Frontal cortex (tissue), 4 donors: ENCODE measurements around the gene PGM1. TPM values are rescaled to one million over a fixed set of nuclear protein-coding genes. Genes with fewer than 3 reads are reported as not detected.
A peak's percentile ranks its signal among the peaks of the same experiment; 100 is the strongest.

Source experiments
- DNase-seq, 2 donors: peaks; one replicate each; pipeline ENCODE4 v3.0.0; 2012; ENCODE audit warnings: low spot score in 2 of 2
- FAIRE-seq: peaks from 2 replicates; lab custom pipeline; 2012; peaks lifted over from hg19 to GRCh38; lab: Jason Lieb, UNC
- total RNA-seq: library from RNA; depleted of rRNA; stranded (reverse); fragments of >200 nt; gene quantifications from one replicate; pipeline ENCODE4 v1.2.3, GENCODE V29; 2014
- donor health status: control.
- donor health status: control.
- donor health status: control.

PGM1 gene
- total RNA-seq, 1 donor from 2014 or later = 17.9 TPM

GRCh38 chr1:63599799-63600198 is 6.6 kb downstream of the PGM1 start:
- FAIRE-seq (no peak), DNase-seq (no peak)

GRCh38 chr1:63600248-63600647 is 7.0 kb downstream of the PGM1 start:
- DNase-seq (no peak), FAIRE-seq (no peak)

GRCh38 chr1:63601061-63601460 is 7.8 kb downstream of the PGM1 start:
- DNase-seq (no peak), FAIRE-seq (no peak)

- DNase-seq (no peak), FAIRE-seq (no peak)
These were observed 8.3 kb downstream of the PGM1 start for GRCh38 chr1:63601463-63601862.

- FAIRE-seq (no peak), DNase-seq (no peak)
These were observed 8.7 kb downstream of the PGM1 start for GRCh38 chr1:63601912-63602311.

- DNase-seq = no peak
- FAIRE-seq = no peak
These were observed 9.4 kb downstream of the PGM1 start for GRCh38 chr1:63602629-63603028.

- FAIRE-seq = no peak
- DNase-seq = no peak
These were observed 10.6 kb downstream of the PGM1 start for GRCh38 chr1:63603810-63604209.

GRCh38 chr1:63607322-63607721 is 14.1 kb downstream of the PGM1 start:
- no peak for FAIRE-seq

GRCh38 chr1:63611231-63611630 is 18.0 kb downstream of the PGM1 start:
- no peak for DNase-seq
- FAIRE-seq = no peak

More at GRCh38 chr1:63607322-63607721, 14.1 kb downstream of the PGM1 start:
- DNase-seq = no peak

GRCh38 chr1:63612564-63612963 is 19.4 kb downstream of the PGM1 start:
- FAIRE-seq = no peak
- DNase-seq = no peak

- no peak for FAIRE-seq
These were observed 19.8 kb downstream of the PGM1 start for GRCh38 chr1:63612971-63613370.

GRCh38 chr1:63615768-63616420 is 22.7 kb downstream of the PGM1 start:
- FAIRE-seq (peak; percentile 81), DNase-seq (peak; percentile 23 to 60)

More at GRCh38 chr1:63612971-63613370, 19.8 kb downstream of the PGM1 start:
- DNase-seq = no peak

- DNase-seq (no peak), FAIRE-seq (no peak)
These were observed 24.2 kb downstream of the PGM1 start for GRCh38 chr1:63617450-63617849.

- DNase-seq (no peak), FAIRE-seq (no peak)
These were observed 24.8 kb downstream of the PGM1 start for GRCh38 chr1:63618011-63618410.

- no peak for DNase-seq
- no peak for FAIRE-seq
These were observed 26.3 kb downstream of the PGM1 start for GRCh38 chr1:63619558-63619957.

GRCh38 chr1:63620671-63621070 is 27.5 kb downstream of the PGM1 start:
- DNase-seq (no peak), FAIRE-seq (no peak)

GRCh38 chr1:63621075-63621474 is 27.9 kb downstream of the PGM1 start:
- FAIRE-seq = no peak
- DNase-seq = no peak

- FAIRE-seq (no peak), DNase-seq (peak in 1 of 2 donors; percentile 8)
These were observed 28.5 kb downstream of the PGM1 start for GRCh38 chr1:63621698-63622097.

GRCh38 chr1:63622849-63623566 is 29.8 kb downstream of the PGM1 start:
- FAIRE-seq (no peak), DNase-seq (no peak)

GRCh38 chr1:63623952-63624351 is 30.7 kb downstream of the PGM1 start:
- FAIRE-seq = no peak
- no peak for DNase-seq

- DNase-seq = no peak
- FAIRE-seq = no peak
These were observed 31.7 kb downstream of the PGM1 start for GRCh38 chr1:63624911-63625310.

GRCh38 chr1:63626222-63626621 is 33.0 kb downstream of the PGM1 start:
- no peak for FAIRE-seq
- DNase-seq = no peak
